HepG2 (cell line): Measurements from ENCODE around the gene AGAP3. TPM values are rescaled to one million over a fixed set of nuclear protein-coding genes. Genes with fewer than 3 reads are reported as not detected.
A peak's percentile ranks its signal among the peaks of the same experiment; 100 is the strongest.

Source experiments
- AKAP8 ChIP-seq: sonication (generic); formaldehyde crosslinking; IDR thresholded peaks from 2 replicates; pipeline ENCODE4 v1.5.1; 2020; ENCODE audit warnings: mild to moderate bottlenecking, missing genetic modification reagents
- ATF7-NPFF ChIP-seq: sonication (generic); formaldehyde crosslinking; IDR thresholded peaks from 2 replicates; pipeline ENCODE4 v1.8.1; 2023; ENCODE audit warnings: mild to moderate bottlenecking, low read depth, missing genetic modification reagents, moderate library complexity
- CEBPZ ChIP-seq: IDR thresholded peaks from 2 replicates; pipeline ENCODE4 v1.6.1; 2012; ENCODE audit warnings: low read length, improper control_type of control experiment
- CENPT ChIP-seq: sonication (generic); formaldehyde crosslinking; IDR thresholded peaks from 2 replicates; pipeline ENCODE4 v1.8.0; 2022; ENCODE audit warnings: low read depth, mild to moderate bottlenecking, moderate library complexity, missing genetic modification reagents
- CHD4 ChIP-seq: fragments of 200-600 bp; sonication (generic); IDR thresholded peaks from 2 replicates; pipeline ENCODE4 v1.7.0; 2017; ENCODE audit warnings: mild to moderate bottlenecking, low read length, borderline replicate concordance
- FOXK2 ChIP-seq: fragments of 450-650 bp; IDR thresholded peaks from 2 replicates; pipeline ENCODE4 v1.6.1; 2016
- GFI1 ChIP-seq: sonication (generic); formaldehyde crosslinking; IDR thresholded peaks from 2 replicates; pipeline ENCODE4 v1.5.0; 2020; ENCODE audit warnings: missing genetic modification reagents, mild to moderate bottlenecking, borderline replicate concordance
- GTF3A ChIP-seq: sonication (generic); formaldehyde crosslinking; conservative IDR thresholded peaks from 2 replicates; pipeline ENCODE4 v1.4.0; 2020; ENCODE audit warnings: mild to moderate bottlenecking, missing genetic modification reagents
- JDP2 ChIP-seq: sonication (generic); formaldehyde crosslinking; IDR thresholded peaks from 2 replicates; pipeline ENCODE4 v1.8.1; 2022; ENCODE audit warnings: missing genetic modification reagents, borderline replicate concordance
- KAT8 ChIP-seq: IDR thresholded peaks from 2 replicates; pipeline ENCODE4 v1.6.1; 2016; ENCODE audit warnings: missing genetic modification reagents, missing compliant biosample characterization
- KLF13 ChIP-seq: sonication (generic); formaldehyde crosslinking; IDR thresholded peaks from 2 replicates; pipeline ENCODE4 v1.4.0; 2020; ENCODE audit warnings: mild to moderate bottlenecking, missing genetic modification reagents
- KLF15 ChIP-seq: sonication (generic); formaldehyde crosslinking; IDR thresholded peaks from 2 replicates; pipeline ENCODE4 v1.8.1; 2023; ENCODE audit warnings: borderline replicate concordance, mild to moderate bottlenecking, inconsistent platforms, missing genetic modification reagents, mixed read lengths
- MEIS1 ChIP-seq: sonication (generic); formaldehyde crosslinking; IDR thresholded peaks from 2 replicates; pipeline ENCODE4 v1.9.0; 2021; ENCODE audit warnings: mild to moderate bottlenecking, missing genetic modification reagents, moderate library complexity, borderline replicate concordance
- MTF1 ChIP-seq: sonication (generic); formaldehyde crosslinking; IDR thresholded peaks from 2 replicates; pipeline ENCODE4 v1.5.0; 2020; ENCODE audit warnings: missing genetic modification reagents
- MXD1 ChIP-seq: sonication (generic); formaldehyde crosslinking; IDR thresholded peaks from 2 replicates; pipeline ENCODE4 v1.4.0; 2020; ENCODE audit warnings: mild to moderate bottlenecking, missing genetic modification reagents
- PRPF4 ChIP-seq: fragments of 200-400 bp; formaldehyde crosslinking; IDR thresholded peaks from 2 replicates; pipeline ENCODE4 v1.6.1; 2016; ENCODE audit warnings: low read length, low read depth; ENCODE audit not compliant: poor library complexity, severe bottlenecking
- RARG ChIP-seq: sonication (generic); formaldehyde crosslinking; IDR thresholded peaks from 2 replicates; pipeline ENCODE4 v1.4.0; 2020; ENCODE audit warnings: low read depth, mild to moderate bottlenecking, missing genetic modification reagents
- RBAK ChIP-seq: sonication (generic); formaldehyde crosslinking; IDR thresholded peaks from 2 replicates; pipeline ENCODE4 v1.5.1; 2020; ENCODE audit warnings: mild to moderate bottlenecking, missing genetic modification reagents
- RFXANK ChIP-seq: IDR thresholded peaks from 2 replicates; pipeline ENCODE4 v1.6.1; 2016
- SMARCC2 ChIP-seq: fragments of 450-650 bp; IDR thresholded peaks from 2 replicates; pipeline ENCODE4 v1.6.1; 2017; ENCODE audit warnings: antibody characterized with exemption, mild to moderate bottlenecking
- SMYD3 ChIP-seq: sonication (generic); formaldehyde crosslinking; IDR thresholded peaks from 2 replicates; pipeline ENCODE4 v1.8.1; 2023; ENCODE audit warnings: mild to moderate bottlenecking, missing genetic modification reagents
- SRSF1 ChIP-seq: fragments of 200-400 bp; formaldehyde crosslinking; optimal IDR thresholded peaks from 2 replicates; pipeline ENCODE3; 2017; ENCODE audit warnings: mild to moderate bottlenecking, low read depth, low read length, moderate library complexity
- WIZ ChIP-seq: sonication (generic); formaldehyde crosslinking; IDR thresholded peaks from 2 replicates; pipeline ENCODE4 v1.5.1; 2020; ENCODE audit warnings: mild to moderate bottlenecking, missing genetic modification reagents
- ZBTB25 ChIP-seq: IDR thresholded peaks from 2 replicates; pipeline ENCODE4 v1.6.1; 2018; ENCODE audit warnings: missing genetic modification reagents
- ZNF234 ChIP-seq: sonication (generic); formaldehyde crosslinking; conservative IDR thresholded peaks from 2 replicates; pipeline ENCODE4 v1.5.1; 2020; ENCODE audit warnings: mild to moderate bottlenecking, missing genetic modification reagents
- ZNF44 ChIP-seq: sonication (generic); formaldehyde crosslinking; IDR thresholded peaks from 2 replicates; pipeline ENCODE4 v1.5.1; 2020; ENCODE audit warnings: mild to moderate bottlenecking, missing genetic modification reagents
- ZNF660 ChIP-seq: sonication (generic); formaldehyde crosslinking; IDR thresholded peaks from 2 replicates; pipeline ENCODE4 v1.5.1; 2020; ENCODE audit warnings: mild to moderate bottlenecking, low read depth, missing genetic modification reagents, borderline replicate concordance
- ZNF878 ChIP-seq: sonication (generic); formaldehyde crosslinking; IDR thresholded peaks from 2 replicates; pipeline ENCODE4 v1.8.1; 2023; ENCODE audit warnings: mild to moderate bottlenecking, missing genetic modification reagents, moderate library complexity
- ZSCAN22 ChIP-seq: sonication (generic); formaldehyde crosslinking; IDR thresholded peaks from 2 replicates; pipeline ENCODE4 v1.4.0; 2020; ENCODE audit warnings: mild to moderate bottlenecking, missing genetic modification reagents
- polyA plus RNA-seq, 8 experiments: library from polyadenylated mRNA; depleted of rRNA in 3 of 8; stranded (reverse) in 7 of 8; unstranded in 1 of 8; fragments of >200 nt; fragmentation: Illumina TruSeq in 4 of 8; extraction: Trizol in 4 of 8; gene quantifications; 2 replicates each; pipeline versions ENCODE4 v1.2.1 to v1.2.3, GENCODE V29; 2011 to 2016; ENCODE audit warnings: low read depth in 4 of 8, missing spikeins in 1 of 8, mixed read lengths in 1 of 8; ENCODE audit not compliant: insufficient read depth in 1 of 8
- total RNA-seq, 5 experiments: library from RNA; depleted of rRNA; stranded (reverse); fragments of >200 nt; fragmentation: Illumina TruSeq; extraction: Trizol; gene quantifications; 2 replicates each; pipeline ENCODE4 v1.2.3, GENCODE V29; 2016; ENCODE audit warnings: low read depth in 1 of 5

The AGAP3 gene
- total and polyA plus RNA-seq, 2 of the 13 experiments (the other 11 are each of a cell fraction or from before 2014, with no cell fraction given): 31.3 to 61.4 TPM

- TF ChIP-seq SMYD3 (CRISPR knock-in tag): no peak
- TF ChIP-seq ZSCAN22 (CRISPR knock-in tag): no peak
- TF ChIP-seq KLF15 (CRISPR knock-in tag): no peak
- TF ChIP-seq RFXANK (CRISPR knock-in tag): 0 out of 2 replicates have a peak, but pooled peaks have one; percentile 43
- TF ChIP-seq ATF7-NPFF: peak; percentile 17
- TF ChIP-seq RARG: no peak; the same call in 1 of the 2 replicates
- TF ChIP-seq KAT8 (CRISPR knock-in tag): peak; percentile 85
- TF ChIP-seq MEIS1: peak; percentile 49
- TF ChIP-seq PRPF4: no peak
- TF ChIP-seq RBAK (CRISPR knock-in tag): no peak
- TF ChIP-seq GTF3A (CRISPR knock-in tag): no peak; the same call in 1 of the 2 replicates
- no peak for TF ChIP-seq MXD1
- TF ChIP-seq CENPT (CRISPR knock-in tag): no peak
- no peak for TF ChIP-seq SMARCC2
- TF ChIP-seq CEBPZ: no peak
- peak; percentile 76 for TF ChIP-seq AKAP8
- no peak for TF ChIP-seq KLF13
- TF ChIP-seq ZNF234 (CRISPR knock-in tag): no peak
- TF ChIP-seq WIZ (CRISPR knock-in tag): no peak
- TF ChIP-seq ZNF660 (CRISPR knock-in tag): no peak
- TF ChIP-seq ZNF878 (CRISPR knock-in tag): no peak
- no peak for TF ChIP-seq FOXK2
- peak; percentile 52; the same call in 1 of the 2 replicates for TF ChIP-seq ZBTB25 (CRISPR knock-in tag)
- no peak for TF ChIP-seq MTF1 (CRISPR knock-in tag)
- TF ChIP-seq CHD4: no peak
- TF ChIP-seq JDP2: no peak
- no peak for TF ChIP-seq SRSF1
- TF ChIP-seq ZNF44 (CRISPR knock-in tag): peak; percentile 77; the same call in 1 of the 2 replicates
- no peak; the same call in 1 of the 2 replicates for TF ChIP-seq GFI1 (CRISPR knock-in tag)
Measured at GRCh38 chr7:151080522-151081169, 5.6 kb upstream of the AGAP3 start, which contains the start of gene FASTK (continued).
